ENCODE data around the gene LGR5.

- TF ChIP-seq CTCF (IDR thresholded peaks at IDR 0.05) (no peak), POLR2AphosphoS5 (IDR thresholded peaks at IDR 0.05) (no peak), POLR2A (IDR thresholded peaks at IDR 0.05) (no peak), EP300 (IDR thresholded peaks at IDR 0.05) (no peak)
Measured at GRCh38 chr12:71400481-71400880, 39.1 kb upstream of the LGR5 start.
